ENCODE measurements around the gene BACH2.

DNA sequence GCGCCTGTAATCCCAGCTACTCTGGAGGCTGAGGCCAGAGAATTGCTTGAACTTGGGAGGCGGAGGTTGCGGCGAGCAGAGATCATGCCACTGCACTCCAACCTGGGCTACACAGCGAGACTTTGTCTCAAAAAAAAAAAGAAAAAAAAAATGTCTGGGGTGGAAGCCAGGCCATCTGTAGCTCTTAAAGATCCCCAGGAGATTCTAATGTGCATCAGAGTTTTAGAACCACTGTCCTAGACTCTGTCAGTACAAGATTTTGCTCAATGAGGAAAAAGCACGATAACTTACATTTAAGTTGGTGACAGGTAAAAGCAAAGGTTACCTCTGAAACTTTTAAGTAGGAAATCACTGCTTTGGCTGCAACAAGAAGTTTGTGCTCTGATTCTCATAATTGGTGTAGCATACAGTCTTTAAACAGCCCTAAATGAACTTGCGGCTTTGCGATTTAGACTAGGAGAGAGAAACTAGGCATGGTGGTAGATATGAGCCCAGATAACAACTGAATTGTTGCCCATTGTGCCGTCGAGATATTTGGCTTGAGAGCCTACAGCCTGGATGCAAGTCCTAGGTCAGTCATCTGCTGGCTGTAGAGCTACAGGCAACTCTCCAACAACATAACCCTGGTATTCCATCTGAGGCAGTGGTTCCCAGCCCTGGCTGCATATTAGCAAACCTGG lies 67.2 kb downstream of the BACH2 start:
- TF ChIP-seq EZH2 (IDR thresholded peaks at IDR 0.05; ENCODE audit: low read length), result no peak
- TF ChIP-seq, protein P1, sequence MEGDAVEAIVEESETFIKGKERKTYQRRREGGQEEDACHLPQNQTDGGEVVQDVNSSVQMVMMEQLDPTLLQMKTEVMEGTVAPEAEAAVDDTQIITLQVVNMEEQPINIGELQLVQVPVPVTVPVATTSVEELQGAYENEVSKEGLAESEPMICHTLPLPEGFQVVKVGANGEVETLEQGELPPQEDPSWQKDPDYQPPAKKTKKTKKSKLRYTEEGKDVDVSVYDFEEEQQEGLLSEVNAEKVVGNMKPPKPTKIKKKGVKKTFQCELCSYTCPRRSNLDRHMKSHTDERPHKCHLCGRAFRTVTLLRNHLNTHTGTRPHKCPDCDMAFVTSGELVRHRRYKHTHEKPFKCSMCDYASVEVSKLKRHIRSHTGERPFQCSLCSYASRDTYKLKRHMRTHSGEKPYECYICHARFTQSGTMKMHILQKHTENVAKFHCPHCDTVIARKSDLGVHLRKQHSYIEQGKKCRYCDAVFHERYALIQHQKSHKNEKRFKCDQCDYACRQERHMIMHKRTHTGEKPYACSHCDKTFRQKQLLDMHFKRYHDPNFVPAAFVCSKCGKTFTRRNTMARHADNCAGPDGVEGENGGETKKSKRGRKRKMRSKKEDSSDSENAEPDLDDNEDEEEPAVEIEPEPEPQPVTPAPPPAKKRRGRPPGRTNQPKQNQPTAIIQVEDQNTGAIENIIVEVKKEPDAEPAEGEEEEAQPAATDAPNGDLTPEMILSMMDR (optimal IDR thresholded peaks at IDR 0.05 in 1 of 3, IDR thresholded peaks at IDR 0.05 in 1 of 3, conservative IDR thresholded peaks at IDR 0.05 in 1 of 3; ENCODE audit: extremely low read depth in 1 of 3, insufficient read depth in 2 of 3, low read length in 3 of 3), result no peak

Data from keratinocyte (primary cell).